ENCODE data around the gene CDC27.
"Not testable (repeated sequence)": the region's sequence is repeated elsewhere in the genome, so short reads cannot be mapped to it uniquely, and the experiment has no call there.

Gene CDC27

DNA sequence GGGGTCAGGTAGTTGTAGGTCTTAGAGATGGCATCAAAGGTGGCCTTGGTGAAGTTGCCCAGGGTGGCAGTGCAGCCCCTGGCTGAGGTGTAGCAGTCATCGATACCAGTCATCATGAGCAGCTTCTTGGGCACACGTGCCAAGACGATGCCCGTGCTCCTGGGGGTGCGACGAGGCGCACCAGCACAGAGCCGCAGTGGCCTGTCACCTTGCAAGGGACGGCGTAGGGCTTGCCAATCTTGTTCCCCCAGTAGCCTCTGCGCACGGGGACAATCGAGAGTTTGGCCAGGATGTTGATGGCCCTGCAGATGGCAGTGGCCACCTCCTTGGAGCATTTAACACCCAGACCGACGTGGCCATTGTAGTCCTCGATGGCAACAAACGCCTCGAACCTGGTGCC is 29.8 kb downstream of the CDC27 start:
- H3K27me3 ChIP-seq (ENCODE audit: control insufficient read depth, insufficient read depth, low read length): no peaks in the 10 kb centered on the region
- no peaks in the 10 kb centered on the region for H3K4me1 ChIP-seq (ENCODE audit: control insufficient read depth, insufficient read depth, low read length)
- H3K4me3 ChIP-seq (ENCODE audit: low read length): no peak overlapping the region
- H3K36me3 ChIP-seq (ENCODE audit: control insufficient read depth, insufficient read depth, low read length): peaks cover 15% of the 10 kb centered on the region
- no peak overlapping the region for H3K27ac ChIP-seq (ENCODE audit: low read depth, low read length)
- no peak overlapping the region for H3K9ac ChIP-seq (ENCODE audit: low read length)

DNA sequence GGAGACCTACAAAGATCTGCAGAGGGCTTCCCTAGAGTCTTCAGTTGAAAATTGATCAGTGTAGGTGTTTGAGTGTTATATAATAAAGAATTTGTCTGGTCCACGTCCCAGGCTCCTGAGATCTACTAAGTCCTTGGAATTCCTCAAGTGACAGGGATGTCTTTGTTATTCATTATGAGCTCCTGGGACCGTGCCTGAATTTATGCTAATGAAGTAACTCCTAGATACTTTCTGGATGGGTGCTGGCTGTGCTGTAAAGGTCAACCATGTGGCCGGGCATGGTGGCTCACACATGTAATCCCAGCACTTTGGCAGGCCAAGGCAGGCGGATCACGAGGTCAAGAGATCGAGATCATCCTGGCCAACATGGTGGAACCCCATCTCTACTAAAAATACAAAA is 43.7 kb downstream of the CDC27 start:
- H3K4me3 ChIP-seq (ENCODE audit: low read length): no peak overlapping the region
- no peaks in the 10 kb centered on the region for H3K4me1 ChIP-seq (ENCODE audit: control insufficient read depth, insufficient read depth, low read length)
- H3K27ac ChIP-seq (ENCODE audit: low read depth, low read length): no peak overlapping the region
- H3K36me3 ChIP-seq (ENCODE audit: control insufficient read depth, insufficient read depth, low read length): peaks cover 12% of the 10 kb centered on the region
- no peaks in the 10 kb centered on the region for H3K27me3 ChIP-seq (ENCODE audit: control insufficient read depth, insufficient read depth, low read length)
- no peak overlapping the region for H3K9ac ChIP-seq (ENCODE audit: low read length)

DNA sequence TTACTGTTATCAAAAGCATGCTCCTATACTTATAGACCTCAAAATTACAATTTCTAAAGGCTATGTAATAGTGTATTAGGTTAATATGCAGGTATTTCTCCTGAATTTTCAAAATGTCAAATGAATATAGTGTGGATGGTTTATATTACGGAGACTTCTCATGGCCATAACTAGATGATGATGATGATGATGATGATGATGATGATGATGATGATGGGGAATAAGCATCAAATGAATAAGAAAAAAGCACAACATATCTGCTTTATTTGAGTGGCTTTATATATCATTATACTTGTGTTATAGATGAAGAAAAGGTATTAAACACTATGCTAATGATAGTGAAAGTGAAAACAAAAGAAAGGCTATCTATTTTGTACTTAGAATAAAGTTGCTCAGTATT is 53.9 kb downstream of the CDC27 start:
- no peaks in the 10 kb centered on the region for H3K4me1 ChIP-seq (ENCODE audit: control insufficient read depth, insufficient read depth, low read length)
- H3K27ac ChIP-seq (ENCODE audit: low read depth, low read length): no peak overlapping the region
- no peak overlapping the region for H3K9ac ChIP-seq (ENCODE audit: low read length)
- H3K4me3 ChIP-seq (ENCODE audit: low read length): no peak overlapping the region
- H3K36me3 ChIP-seq (ENCODE audit: control insufficient read depth, insufficient read depth, low read length): peaks cover 6% of the 10 kb centered on the region
- H3K27me3 ChIP-seq (ENCODE audit: control insufficient read depth, insufficient read depth, low read length): no peaks in the 10 kb centered on the region

DNA sequence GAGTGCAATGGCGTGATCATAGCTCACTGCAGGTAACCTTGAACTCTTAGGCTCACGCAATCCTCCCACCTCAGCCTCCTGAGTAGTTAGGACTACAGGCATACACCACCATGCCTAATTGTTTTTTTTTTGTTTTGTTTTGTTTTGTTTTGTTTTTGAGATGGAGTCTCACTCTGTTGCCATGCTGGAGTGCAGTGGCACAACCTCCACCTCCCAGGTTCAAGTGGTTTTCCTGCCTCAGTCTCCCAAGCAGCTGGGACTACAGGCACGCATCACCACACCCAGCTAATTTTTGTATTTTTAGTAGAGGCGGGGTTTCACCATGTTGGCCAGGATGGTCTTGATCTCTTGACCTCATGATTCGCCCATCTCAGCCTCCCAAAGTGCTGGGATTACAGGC is 54.7 kb downstream of the CDC27 start:
- H3K27me3 ChIP-seq (ENCODE audit: control insufficient read depth, insufficient read depth, low read length); H3K36me3 ChIP-seq (ENCODE audit: control insufficient read depth, insufficient read depth, low read length); H3K9ac ChIP-seq (ENCODE audit: low read length); H3K4me1 ChIP-seq (ENCODE audit: control insufficient read depth, insufficient read depth, low read length); H3K27ac ChIP-seq (ENCODE audit: low read depth, low read length); H3K4me3 ChIP-seq (ENCODE audit: low read length): not testable (repeated sequence)

DNA sequence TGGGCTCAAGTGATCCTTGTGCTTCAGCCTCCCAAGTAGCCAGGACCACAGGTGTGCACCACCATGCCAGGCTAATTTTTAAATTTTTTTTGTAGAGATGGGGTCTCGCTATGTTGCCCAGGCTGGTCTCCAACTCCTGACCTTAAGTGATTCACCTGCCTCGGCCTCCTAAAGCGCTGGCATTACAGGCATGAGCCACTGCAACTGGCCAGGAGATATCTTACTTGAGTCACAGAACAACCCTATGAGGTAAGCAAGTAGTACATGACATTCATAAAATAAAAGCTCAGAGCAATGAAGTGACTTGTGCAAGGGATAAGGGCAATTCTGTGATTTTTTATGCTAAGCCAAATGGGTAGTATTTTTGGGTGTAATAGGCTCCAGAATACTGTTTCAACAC is 57.3 kb downstream of the CDC27 start:
- H3K9ac ChIP-seq (ENCODE audit: low read length): no peak overlapping the region
- no peak overlapping the region for H3K4me3 ChIP-seq (ENCODE audit: low read length)
- no peak overlapping the region for H3K27ac ChIP-seq (ENCODE audit: low read depth, low read length)
- no peaks in the 10 kb centered on the region for H3K4me1 ChIP-seq (ENCODE audit: control insufficient read depth, insufficient read depth, low read length)
- H3K27me3 ChIP-seq (ENCODE audit: control insufficient read depth, insufficient read depth, low read length): no peaks in the 10 kb centered on the region
- peaks cover 5% of the 10 kb centered on the region for H3K36me3 ChIP-seq (ENCODE audit: control insufficient read depth, insufficient read depth, low read length)

DNA sequence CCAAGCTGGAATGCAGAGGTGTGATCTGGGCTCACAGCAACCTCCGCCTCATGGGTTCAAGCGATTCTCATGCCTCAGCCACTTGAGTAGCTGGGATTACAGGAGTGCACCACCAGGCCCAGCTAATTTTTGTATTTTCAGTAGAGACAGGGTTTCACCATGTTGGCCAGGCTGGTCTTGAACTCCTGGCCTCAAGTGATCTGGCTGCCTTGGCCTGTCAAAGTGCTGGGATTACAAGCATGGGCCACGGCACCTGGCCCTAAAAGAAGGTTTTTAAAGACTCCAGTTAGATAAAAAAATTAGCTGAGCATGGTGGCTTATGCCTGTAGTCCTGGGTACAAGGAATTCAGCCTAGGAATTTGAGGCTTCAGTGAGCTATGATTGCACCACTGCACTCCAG is 62.3 kb downstream of the CDC27 start:
- not testable (repeated sequence) for H3K27me3 ChIP-seq (ENCODE audit: control insufficient read depth, insufficient read depth, low read length); H3K4me1 ChIP-seq (ENCODE audit: control insufficient read depth, insufficient read depth, low read length); H3K4me3 ChIP-seq (ENCODE audit: low read length); H3K27ac ChIP-seq (ENCODE audit: low read depth, low read length); H3K36me3 ChIP-seq (ENCODE audit: control insufficient read depth, insufficient read depth, low read length); H3K9ac ChIP-seq (ENCODE audit: low read length)

DNA sequence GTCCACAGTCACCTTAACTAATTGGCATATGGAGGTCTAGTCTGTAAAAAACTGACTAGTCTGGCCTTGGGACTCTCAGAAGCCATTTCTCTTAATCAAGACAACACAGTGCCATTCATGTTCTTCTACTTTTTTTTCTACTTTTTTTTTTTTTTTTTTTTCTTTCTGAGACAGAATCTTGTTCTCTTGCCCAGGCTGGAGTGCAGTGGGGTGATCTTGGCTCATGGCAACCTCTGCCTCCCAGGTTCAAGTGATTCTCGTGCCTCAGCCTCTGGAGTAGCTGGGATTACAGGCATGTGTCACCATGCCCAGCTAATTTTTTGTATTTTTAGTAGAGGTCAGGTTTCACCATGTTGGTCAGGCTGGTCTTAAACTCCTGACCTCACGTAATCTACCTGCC is 65.8 kb downstream of the CDC27 start:
- H3K4me3 ChIP-seq (ENCODE audit: low read length); H3K36me3 ChIP-seq (ENCODE audit: control insufficient read depth, insufficient read depth, low read length); H3K4me1 ChIP-seq (ENCODE audit: control insufficient read depth, insufficient read depth, low read length); H3K27me3 ChIP-seq (ENCODE audit: control insufficient read depth, insufficient read depth, low read length); H3K9ac ChIP-seq (ENCODE audit: low read length); H3K27ac ChIP-seq (ENCODE audit: low read depth, low read length): not testable (repeated sequence)

DNA sequence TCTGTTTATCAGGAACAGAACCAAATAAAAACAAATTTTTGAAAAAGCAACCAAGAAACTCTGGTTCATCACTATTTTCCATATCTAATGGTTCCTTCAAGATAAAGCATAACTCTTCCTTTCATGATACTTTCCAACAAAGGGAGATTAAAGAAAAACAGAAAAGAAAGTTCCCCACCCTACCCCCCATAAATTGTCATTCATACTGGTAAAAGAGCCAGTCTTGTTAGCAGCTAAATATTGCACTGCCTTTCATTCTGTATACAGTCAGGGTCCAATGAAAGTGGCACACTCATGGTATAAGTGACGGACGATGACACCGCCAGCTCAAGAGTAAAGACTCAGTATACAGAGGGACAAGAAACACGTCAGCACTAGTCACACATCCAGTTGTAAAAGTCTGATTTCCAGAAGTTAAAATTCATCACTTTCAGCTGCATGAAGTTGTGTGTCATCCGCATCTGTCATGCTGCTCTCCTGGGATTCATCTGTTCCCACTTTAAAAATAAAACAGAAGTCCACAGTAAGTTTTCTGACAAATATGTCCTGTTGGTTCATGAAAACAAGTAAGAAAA is 68.5 kb downstream of the CDC27 start:
- Histone ChIP-seq H3K27ac (ENCODE audit: low read depth, low read length) (no peak overlapping the region), H3K27me3 (ENCODE audit: control insufficient read depth, insufficient read depth, low read length) (no peaks in the 10 kb centered on the region), H3K36me3 (ENCODE audit: control insufficient read depth, insufficient read depth, low read length) (peaks cover 3% of the 10 kb centered on the region), H3K4me1 (ENCODE audit: control insufficient read depth, insufficient read depth, low read length) (no peaks in the 10 kb centered on the region), H3K9ac (ENCODE audit: low read length) (no peak overlapping the region), H3K4me3 (ENCODE audit: low read length) (no peak overlapping the region)

DNA sequence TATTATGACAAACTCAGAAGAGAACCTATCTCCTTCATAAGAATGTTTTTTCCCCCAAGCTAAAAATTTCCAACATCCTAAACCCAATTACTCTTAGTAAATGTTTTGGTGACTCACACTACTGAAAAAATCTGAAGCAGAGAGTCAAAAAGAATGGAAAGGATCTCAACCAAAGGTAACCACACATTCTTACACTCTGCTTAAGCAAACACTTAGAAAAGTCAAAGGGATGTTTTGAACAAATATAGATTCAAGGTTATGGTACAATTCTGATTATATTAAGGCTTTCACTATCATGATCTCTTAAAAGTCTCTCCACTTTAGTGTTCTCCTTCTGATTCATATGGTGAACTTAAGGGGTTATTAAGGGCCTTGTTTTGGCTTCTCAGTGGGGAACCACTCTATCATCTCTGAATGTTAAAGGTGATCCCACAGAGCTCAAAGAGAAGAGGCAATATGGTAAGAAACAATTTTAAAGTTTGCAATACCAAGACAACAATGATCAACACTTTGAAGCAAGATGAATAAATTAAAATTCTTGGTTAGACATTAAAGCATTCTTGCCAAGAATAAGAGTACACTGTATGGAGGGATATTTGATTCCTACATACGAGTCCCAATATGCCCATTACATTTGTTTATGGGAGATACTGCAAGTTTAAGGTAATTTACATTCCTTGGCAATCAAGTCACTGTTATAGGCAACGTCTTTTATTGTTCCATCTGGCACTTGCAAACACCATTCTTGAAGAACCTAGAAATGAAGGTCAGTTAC is 69.2 kb downstream of the CDC27 start:
- H3K9ac ChIP-seq (ENCODE audit: low read length): no peak overlapping the region
- H3K4me1 ChIP-seq (ENCODE audit: control insufficient read depth, insufficient read depth, low read length): no peaks in the 10 kb centered on the region
- H3K36me3 ChIP-seq (ENCODE audit: control insufficient read depth, insufficient read depth, low read length): peaks cover 3% of the 10 kb centered on the region
- no peak overlapping the region for H3K27ac ChIP-seq (ENCODE audit: low read depth, low read length)
- no peaks in the 10 kb centered on the region for H3K27me3 ChIP-seq (ENCODE audit: control insufficient read depth, insufficient read depth, low read length)
- H3K4me3 ChIP-seq (ENCODE audit: low read length): no peak overlapping the region

DNA sequence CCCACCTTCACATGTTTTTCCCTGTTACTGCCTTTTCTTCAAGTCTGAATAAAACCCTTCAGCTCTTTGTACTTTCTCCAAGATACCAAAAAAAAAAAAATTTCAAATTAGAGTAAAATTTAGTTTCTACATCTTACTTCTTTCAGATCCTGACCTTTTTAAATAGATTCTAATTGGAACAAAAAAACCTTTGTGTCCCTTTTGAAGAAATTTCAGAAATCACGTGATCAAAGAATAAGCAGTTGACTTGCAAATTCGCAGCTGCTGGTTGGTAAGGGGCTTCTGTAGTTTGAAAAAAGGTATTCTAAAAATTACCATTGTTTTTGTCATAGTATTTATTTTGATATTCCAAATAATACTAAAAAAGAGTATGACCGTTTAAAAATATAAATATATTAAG is 71.7 kb downstream of the CDC27 start:
- Histone ChIP-seq H3K27me3 (ENCODE audit: control insufficient read depth, insufficient read depth, low read length) (no peaks in the 10 kb centered on the region), H3K36me3 (ENCODE audit: control insufficient read depth, insufficient read depth, low read length) (peaks cover 3% of the 10 kb centered on the region), H3K4me1 (ENCODE audit: control insufficient read depth, insufficient read depth, low read length) (no peaks in the 10 kb centered on the region), H3K4me3 (ENCODE audit: low read length) (no peak overlapping the region), H3K27ac (ENCODE audit: low read depth, low read length) (no peak overlapping the region), H3K9ac (ENCODE audit: low read length) (no peak overlapping the region)

DNA sequence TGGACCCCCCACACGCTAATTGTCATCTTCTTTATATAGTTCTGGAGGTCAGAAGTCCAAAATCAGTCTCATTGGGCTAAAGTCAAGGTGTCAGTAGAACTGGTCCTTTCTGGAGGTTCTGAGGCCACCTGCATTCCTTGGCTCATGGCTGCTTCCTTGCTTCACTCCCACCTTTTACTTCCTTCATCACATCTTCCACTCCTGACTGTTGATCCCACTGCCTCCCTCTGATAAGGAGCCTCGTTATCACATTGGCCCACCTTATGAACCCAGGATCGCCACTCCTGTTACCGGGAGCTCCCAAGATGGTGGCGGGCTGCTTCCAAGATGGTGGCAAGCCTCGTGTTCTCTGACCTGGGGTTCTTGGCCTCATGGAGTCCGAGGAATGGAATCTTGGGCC is 83.0 kb downstream of the CDC27 start:
- no peaks in the 10 kb centered on the region for H3K27me3 ChIP-seq (ENCODE audit: control insufficient read depth, insufficient read depth, low read length)
- no peaks in the 10 kb centered on the region for H3K36me3 ChIP-seq (ENCODE audit: control insufficient read depth, insufficient read depth, low read length)

DNA sequence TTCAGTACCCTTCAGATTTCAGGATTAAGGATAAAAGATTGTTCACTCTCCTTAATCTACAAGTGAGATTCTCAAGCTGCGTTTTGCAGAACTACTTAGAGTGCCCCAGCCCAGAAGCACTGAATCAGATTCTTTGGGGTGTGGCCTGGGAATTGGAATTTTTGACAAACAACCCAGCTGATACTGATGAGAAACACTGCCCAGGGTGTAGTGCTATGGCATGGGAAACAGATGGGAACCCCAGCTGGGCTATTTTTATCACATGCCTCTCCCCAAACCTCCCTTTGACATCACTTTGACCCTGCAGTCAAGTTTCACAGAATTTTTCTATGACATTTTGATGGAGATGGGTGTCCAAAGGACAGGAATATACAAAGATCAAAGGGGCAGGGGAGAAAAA is 83.8 kb downstream of the CDC27 start:
- H3K4me1 ChIP-seq (ENCODE audit: control insufficient read depth, insufficient read depth, low read length); H3K27ac ChIP-seq (ENCODE audit: low read depth, low read length): not testable (repeated sequence)

More for the DNA sequence above, 83.0 kb downstream of the CDC27 start:
- Histone ChIP-seq H3K9ac (ENCODE audit: low read length) (no peak overlapping the region), H3K4me1 (ENCODE audit: control insufficient read depth, insufficient read depth, low read length) (no peaks in the 10 kb centered on the region), H3K27ac (ENCODE audit: low read depth, low read length) (no peak overlapping the region), H3K4me3 (ENCODE audit: low read length) (no peak overlapping the region)

DNA sequence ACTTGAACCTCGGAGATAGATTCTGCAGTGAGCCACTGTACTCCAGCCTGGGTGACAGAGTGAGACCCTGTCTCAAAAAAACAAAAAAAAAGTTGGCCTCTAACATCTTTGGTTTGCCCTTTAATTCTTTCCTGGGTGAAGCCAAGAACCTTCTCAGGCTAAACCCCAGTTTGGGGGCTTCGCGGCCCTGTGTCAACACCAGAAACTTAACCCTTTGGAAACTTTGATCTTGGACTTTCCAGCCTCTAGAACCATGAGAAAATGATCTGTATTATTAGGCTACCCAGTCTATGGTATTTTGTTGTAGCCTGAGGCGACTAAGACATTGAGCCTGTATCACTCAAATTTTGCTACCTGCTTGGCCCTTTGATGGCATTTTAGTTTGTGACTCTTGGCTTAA is 86.2 kb downstream of the CDC27 start:
- Histone ChIP-seq H3K9ac (ENCODE audit: low read length) (no peak overlapping the region), H3K4me3 (ENCODE audit: low read length) (no peak overlapping the region), H3K4me1 (ENCODE audit: control insufficient read depth, insufficient read depth, low read length) (no peaks in the 10 kb centered on the region), H3K36me3 (ENCODE audit: control insufficient read depth, insufficient read depth, low read length) (no peaks in the 10 kb centered on the region), H3K27ac (ENCODE audit: low read depth, low read length) (no peak overlapping the region), H3K27me3 (ENCODE audit: control insufficient read depth, insufficient read depth, low read length) (no peaks in the 10 kb centered on the region)

More for the DNA sequence above, 83.8 kb downstream of the CDC27 start:
- H3K36me3 ChIP-seq (ENCODE audit: control insufficient read depth, insufficient read depth, low read length); H3K9ac ChIP-seq (ENCODE audit: low read length); H3K4me3 ChIP-seq (ENCODE audit: low read length); H3K27me3 ChIP-seq (ENCODE audit: control insufficient read depth, insufficient read depth, low read length): not testable (repeated sequence)
